Right renal cortex interstitium (tissue), 3 donors: ENCODE results near the gene ZNF254. TPM values are rescaled to one million over a fixed set of nuclear protein-coding genes. Genes with fewer than 3 reads are reported as not detected.
"Not testable (repeated sequence)": the region's sequence is repeated elsewhere in the genome, so short reads cannot be mapped to it uniquely, and the experiment has no call there.

ENCODE experiments used
- DNase-seq, 3 donors: peaks; one replicate each; pipeline ENCODE4 v3.0.0-alpha.2; 2013; ENCODE audit warnings: low read depth in 3 of 3, low spot score in 2 of 3
- polyA plus RNA-seq, 3 donors: library from polyadenylated mRNA; unstranded; fragments of 120-200 nt; gene quantifications; one replicate each; pipeline ENCODE4 v1.2.1, GENCODE V29; 2013; ENCODE audit not compliant: insufficient read length in 3 of 3

The ZNF254 gene
- polyA plus RNA-seq, result 10 to 100 TPM; 34.9 to 43.2 (median 39.3) TPM

- DNase-seq, result peak; percentile 86 to 94 (median 91)
These were observed at the start of gene ZNF254 for GRCh38 chr19:24086974-24087595. TSS of gene ZNF254 (plus strand) at chr19:24087187. CDS start at chr19:24087308, 121 bp downstream.

DNA sequence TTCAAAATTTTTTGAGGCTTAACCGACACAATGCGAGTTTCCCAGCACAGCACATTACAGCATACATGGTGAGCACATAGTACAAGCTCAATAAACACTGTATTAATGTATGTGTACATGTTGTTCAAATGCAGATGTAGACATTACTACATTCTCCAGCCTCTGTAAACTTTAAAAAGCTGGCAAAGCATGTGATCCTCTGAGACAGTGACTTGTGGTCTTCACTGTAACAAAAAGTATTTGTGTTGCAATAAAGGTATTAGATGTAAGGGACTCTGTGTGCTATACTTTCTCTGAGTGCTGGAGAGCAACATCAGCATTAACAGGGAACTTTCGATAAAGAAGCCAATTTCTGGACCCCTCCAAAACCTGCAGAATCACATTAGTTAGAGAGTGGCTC, 46.4 kb upstream of the ZNF254 start:
- no peak for DNase-seq

GRCh38 chr19:24041326-24041725, 45.7 kb upstream of the ZNF254 start:
- not testable (repeated sequence) for DNase-seq

DNA sequence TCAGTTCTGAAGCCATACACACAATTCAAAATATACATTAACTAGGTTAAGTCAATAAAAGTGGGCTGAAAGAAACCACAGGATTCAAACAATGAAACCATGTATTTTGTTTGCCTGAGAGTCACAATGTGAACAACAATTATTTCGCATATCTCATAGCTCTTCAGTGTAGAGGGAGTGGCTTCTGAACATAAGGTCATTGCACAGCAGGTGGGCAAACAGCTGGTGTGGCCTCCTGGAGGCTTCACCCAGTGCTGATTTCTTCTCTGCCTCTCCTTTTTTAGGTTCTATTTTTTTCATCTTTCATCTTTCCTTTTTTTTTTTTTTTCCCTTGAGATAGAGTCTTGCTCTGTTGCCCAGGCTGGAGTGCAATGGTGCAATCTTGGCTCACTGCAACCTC, 40.4 kb upstream of the ZNF254 start:
- no peak for DNase-seq

DNA sequence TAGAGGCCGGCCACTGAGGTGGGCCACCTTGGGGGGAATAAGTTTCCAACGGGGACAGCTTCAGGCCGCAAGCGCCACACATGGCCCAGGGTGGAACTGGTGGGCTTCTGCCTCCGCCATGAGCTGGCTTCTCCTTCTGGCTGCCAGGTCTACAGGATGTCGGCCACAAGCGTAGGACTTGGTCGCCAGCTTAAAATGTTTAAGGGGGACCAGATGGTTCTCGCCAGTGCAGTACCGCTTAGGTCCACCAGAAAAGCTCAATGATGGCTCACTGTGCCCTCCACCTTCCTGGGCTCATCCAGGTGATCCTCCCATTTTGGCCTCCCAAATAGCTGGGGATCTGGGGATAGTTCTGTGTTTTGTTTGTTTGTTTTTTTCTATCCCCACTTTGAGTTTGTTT, 38.7 kb upstream of the ZNF254 start:
- DNase-seq, result no peak

GRCh38 chr19:24049537-24049936, 37.5 kb upstream of the ZNF254 start:
- no peak for DNase-seq

GRCh38 chr19:24051516-24051915, 35.5 kb upstream of the ZNF254 start:
- no peak for DNase-seq

- DNase-seq, result no peak
These were observed 34.2 kb upstream of the ZNF254 start for GRCh38 chr19:24052811-24053210.

- no peak for DNase-seq
These were observed 33.4 kb upstream of the ZNF254 start for GRCh38 chr19:24053601-24054000.

DNA sequence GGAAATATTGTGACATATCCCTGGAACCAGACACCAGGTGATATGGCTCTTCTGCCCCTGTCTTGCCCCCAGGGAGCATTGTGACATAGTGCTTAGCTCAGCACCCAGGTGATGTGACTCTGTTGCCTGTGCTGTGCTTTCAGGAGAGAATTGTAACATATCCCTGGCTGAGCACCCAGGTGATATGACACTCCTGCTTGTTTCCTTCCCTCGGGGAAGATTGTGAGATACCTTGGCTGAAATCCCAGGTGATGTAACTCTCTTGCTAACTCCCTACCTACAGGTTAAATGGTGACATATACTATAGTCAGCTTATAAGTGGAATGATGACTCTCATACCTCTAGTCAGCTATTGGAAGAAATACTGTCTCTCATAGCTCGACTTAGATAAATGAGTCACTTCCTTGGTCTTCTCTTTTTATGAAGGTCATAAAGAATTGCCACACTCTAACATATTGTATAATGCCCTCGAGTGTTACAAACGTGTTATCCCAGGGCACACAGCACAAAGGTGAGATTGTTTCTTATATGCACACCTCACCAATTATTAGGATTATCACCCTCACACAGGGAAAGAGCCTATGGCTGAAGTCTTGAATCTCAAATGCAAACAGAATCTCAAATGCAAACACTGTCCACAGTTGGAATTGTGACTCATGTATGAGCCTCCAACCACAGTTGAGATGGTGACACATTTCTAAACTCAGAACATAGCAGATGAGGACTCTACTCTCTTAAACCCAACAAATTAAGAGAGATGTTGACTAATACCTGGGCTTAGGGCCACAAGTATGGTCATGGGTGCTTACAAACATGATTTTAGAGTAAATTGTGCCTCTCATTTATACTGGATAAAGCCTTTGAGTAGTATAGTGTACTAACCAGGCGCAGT, 32.7 kb upstream of the ZNF254 start:
- DNase-seq, result no peak

- DNase-seq, result no peak
These were observed 31.4 kb upstream of the ZNF254 start for GRCh38 chr19:24055548-24055947.

DNA sequence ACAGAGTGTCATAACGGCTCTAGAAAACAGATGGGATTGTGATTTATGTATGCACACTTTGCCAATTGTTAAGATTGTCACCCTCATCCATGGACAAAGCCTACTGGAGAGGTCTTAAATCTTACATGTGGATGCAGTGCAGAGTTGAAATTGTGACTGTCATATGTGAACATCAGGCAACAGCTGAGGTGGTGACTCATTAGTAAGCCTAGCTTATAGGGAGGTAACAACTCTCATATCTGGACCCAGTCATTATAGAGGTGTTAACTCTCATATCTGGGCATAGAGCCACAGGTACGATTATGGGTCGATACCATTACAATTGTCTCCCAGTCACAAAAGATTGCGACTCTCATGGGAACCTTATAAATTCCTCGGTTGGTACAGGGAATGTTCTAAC, 29.8 kb upstream of the ZNF254 start:
- no peak for DNase-seq

DNA sequence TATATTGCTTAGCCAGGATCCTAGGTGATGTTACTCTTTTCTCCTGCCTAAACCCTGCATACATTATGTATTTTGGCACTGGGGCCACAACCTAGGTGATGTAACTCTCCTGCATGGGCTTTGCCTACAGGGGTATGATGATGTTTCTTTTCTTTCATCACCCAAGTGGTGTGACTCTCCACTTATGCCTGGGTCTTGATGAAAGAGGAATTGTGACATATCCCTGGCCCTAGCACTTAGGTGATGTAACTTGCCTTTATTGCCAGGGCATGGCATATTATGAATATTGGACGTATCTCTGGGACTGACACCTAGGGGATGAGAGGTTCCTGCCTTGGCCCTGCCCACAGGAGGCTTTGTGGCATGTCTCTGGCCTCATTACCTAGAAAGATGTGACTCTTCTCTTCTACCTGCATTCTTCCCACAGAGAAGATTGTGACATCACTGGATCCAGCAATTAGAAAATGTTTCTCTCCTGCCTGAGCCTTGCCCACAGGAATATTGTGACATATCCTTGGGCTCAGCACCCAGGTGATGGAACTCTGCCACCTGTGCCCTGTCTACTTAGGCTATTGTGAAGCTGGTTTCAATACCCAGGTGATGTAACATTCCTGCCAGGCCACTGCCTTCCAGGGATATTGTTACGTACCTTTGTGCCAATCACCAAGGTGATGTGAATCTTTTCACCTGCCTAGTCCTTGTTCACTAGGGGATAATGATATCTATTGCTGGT, 27.3 kb upstream of the ZNF254 start:
- DNase-seq, result no peak

- DNase-seq, result no peak
These were observed 26.2 kb upstream of the ZNF254 start for GRCh38 chr19:24060687-24061356.

GRCh38 chr19:24062190-24062589, 24.8 kb upstream of the ZNF254 start:
- DNase-seq, result no peak

DNA sequence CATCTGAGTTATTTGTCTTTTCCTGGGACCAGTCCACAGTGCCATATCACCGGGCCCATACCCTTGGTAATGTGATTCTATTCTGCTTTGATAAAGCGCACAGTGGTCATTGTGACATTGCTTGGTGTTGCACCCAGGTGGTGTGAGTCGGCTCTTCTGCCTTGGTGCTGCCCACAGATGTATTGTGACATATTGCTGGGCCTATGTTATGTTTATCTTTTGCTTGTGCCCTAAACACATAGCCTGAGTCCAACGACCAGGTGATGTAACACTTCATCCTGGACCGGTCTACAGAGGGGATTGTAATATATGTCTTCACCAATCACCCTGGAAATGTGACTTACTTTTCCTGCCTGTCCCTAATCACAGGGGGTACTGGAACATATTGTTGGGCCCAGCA, 23.7 kb upstream of the ZNF254 start:
- DNase-seq, result no peak

- DNase-seq, result no peak
These were observed 22.8 kb upstream of the ZNF254 start for GRCh38 chr19:24064175-24064574.

DNA sequence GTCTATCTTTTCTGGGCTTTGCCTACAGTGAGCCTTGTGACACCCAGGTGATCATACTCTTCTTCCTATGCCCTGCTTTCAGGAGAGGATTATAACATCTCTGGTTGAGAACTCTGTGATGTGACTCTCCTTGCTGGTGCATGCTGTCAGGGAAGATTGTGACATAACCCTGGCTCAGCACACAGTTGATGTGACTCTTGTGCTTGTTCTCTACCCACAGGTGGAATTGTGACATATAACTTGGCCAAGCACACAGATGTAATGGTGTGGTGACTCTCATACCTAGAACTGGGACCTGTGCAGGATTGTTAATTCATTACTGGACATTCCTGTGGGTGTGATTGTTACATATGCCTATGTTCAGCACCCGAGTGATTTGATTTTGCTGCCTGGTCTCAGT, 21.7 kb upstream of the ZNF254 start:
- DNase-seq, result no peak

GRCh38 chr19:24065865-24066604, 21.0 kb upstream of the ZNF254 start:
- no peak for DNase-seq
